NCI-H510A (cell line): ENCODE results near the gene KTN1.

ENCODE experiments used
- DNase-seq: peaks from one replicate; lab custom pipeline; 2025; lab: John Stamatoyannopoulos, UW

KTN1 gene

DNA sequence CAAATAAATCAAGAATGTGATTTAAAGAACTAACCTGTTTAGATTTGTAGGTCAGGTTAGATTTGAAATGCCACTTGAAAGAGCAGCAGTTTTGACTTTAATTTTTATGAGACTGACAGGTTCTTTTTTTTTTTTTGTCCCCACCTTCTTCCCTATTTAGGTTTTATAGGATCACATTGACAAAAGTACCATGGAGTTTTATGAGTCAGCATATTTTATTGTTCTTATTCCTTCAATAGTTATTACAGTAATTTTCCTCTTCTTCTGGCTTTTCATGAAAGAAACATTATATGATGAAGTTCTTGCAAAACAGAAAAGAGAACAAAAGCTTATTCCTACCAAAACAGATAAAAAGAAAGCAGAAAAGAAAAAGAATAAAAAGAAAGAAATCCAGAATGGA, 31.9 kb downstream of the KTN1 start:
- DNase-seq: no peak

DNA sequence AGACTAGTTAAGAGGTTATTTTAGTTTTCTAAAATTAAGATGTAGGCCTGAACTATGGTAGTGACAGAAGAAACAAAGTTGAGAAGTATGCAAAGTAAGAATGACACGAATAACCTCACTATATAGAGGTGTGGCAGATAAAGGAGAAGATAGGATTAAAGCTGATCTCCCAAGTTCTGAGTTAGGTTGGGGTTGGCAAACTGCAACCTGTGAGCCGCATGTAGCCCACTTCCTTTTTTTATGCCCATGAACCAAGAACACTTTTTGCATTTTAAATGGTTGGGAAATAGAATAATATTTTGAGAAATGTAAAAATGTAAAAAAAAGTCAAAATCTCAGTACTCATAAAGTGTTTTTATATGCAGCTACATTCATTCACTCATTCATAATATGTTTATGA, 34.3 kb downstream of the KTN1 start:
- DNase-seq: no peak

DNA sequence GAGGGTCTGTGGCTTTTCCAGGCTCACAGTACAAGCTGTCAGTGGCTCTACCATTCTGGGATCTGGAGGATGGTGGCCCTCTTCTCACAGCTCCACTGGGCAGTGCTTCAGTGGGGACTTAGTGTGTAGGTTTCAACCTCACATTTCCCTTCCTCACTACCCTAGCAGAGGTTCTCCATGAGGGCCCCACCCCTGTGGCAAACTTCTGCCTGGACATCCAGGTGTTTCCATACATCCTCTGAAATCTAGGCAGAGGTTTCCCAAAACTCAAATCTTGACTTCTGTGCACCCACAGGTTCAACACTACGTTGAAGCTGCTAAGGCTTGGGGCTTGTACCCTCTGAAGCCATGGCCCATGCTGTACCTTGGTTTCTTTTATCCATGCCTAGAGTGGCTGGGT, 40.3 kb downstream of the KTN1 start:
- no peak for DNase-seq

DNA sequence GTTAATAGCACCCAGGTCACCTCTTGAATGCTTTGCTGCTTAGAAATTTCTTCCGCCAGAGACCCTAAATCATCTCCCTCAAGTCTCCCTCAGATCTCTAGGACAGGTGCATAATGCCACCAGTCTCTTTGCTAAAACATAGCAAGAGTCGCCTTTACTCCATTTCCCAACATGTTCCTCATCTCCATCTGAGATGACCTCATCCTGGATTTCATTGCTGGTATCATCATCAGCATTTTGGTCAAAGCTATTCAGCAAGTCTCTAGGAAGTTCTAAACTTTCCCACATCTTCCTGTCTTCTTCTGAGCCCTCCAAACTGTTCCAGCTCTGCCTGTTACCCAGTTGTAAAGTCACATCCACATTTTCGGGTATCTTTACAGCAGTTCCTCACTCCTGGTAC, 41.0 kb downstream of the KTN1 start:
- DNase-seq: no peak

DNA sequence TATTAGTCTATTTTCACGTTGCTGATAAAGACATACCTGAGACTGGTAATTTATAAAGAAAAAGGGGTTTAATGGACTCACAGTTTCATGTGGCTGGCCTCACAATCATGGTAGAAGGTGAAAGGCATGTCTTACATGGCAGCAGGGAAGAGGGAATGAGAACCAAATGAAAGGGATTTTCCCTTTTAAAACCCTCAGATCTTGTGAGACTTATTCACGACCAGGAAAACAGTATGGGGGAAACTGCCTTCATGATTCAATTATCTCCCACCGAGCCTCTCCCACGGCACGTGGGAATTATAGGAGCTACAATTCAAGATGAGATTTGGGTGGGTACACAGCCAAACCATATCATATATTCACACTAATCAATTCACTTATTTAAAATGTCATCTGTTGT, 41.4 kb downstream of the KTN1 start:
- DNase-seq: no peak

DNA sequence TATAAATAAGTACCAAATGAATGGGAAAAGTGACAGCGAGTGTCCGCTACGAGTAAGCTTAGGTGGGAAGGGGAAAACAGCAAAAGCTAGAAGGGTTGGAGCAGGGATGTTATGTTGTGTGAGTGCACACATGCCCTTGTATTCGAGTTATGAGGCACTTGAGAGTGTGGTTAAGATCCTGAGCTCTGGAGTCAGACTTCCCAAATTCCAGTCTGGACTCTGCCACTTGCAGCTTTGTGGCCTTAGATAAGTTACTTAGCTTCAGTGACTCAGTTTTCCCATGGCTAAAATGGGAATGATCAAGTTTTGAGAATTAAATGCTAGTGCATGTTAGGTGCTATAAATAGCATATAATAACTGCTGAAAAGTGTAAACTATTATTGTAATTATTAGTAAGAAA, 44.9 kb downstream of the KTN1 start:
- no peak for DNase-seq

DNA sequence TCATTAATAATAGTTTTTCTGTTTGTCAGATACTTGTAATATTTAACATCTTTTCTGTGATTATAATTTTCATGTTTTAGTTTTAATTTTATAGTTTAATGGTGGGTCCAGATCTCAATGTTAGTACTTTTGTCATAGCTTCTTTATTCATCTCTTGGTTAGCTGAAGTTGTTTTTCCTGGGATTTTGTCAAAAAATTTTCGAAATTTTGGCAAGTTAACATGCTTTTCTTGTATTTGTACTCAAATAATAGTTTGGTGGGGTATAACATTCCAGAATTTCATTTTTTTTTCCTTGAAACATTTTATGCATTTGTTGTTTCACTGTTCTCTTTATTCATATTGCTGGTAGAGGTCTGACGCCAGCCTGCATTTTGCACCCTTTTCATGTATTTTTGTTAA, 45.5 kb downstream of the KTN1 start:
- no peak for DNase-seq

DNA sequence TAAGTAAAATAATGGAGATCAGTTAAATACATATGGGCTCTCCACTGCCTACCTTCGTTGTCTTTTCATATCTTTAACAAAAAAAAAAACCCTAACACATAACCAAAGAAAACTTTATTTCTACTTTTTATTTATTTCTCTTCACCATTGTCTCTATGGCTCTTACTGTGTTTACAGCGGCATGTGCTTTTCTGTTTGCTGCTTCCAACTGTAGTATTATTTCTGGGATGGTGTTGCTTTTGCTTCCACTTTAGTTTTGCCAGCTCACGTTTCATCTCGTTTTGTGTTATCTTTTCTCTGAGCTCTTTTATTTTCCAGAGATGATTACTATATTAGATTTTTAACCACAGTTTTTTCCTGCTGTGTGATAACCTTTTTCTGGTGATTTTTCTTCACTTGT, 46.1 kb downstream of the KTN1 start:
- DNase-seq: no peak

DNA sequence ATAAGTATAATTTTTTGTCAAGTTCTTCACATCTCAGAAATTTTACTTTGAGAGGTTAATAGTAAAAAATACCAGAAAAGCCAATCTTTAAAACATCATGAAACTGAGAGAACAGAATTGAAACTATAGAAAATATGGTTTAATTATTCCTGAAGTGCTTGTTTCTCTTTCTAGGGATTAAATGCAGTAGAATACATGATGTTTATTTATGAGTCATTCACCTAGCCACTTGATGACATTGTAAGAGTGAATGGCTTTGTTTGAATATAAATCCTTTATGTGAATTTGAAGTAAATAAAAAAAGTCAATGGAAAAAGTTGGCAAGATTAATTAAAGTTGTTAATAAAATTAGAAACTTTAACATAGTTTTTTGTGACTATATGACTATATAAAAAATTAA, 48.4 kb downstream of the KTN1 start:
- DNase-seq: no peak

DNA sequence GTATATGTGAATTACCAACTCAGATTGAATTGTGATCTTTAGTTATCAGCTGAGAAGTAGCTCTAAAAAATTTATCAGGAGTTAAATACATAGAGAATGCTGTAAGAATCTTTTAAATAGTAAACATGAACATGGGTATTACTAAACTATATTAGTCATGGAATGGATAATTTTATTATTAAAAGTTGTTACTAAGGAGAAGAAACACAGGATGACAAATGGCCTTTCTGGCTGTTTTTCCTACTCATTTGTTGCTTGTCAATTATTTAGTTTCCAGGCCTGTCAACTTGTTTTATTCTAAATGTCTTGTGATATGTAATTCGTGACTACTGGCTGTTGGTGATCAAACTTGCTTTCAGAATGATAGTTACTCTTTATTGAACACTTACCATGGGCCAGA, 58.7 kb downstream of the KTN1 start:
- DNase-seq: no peak

DNA sequence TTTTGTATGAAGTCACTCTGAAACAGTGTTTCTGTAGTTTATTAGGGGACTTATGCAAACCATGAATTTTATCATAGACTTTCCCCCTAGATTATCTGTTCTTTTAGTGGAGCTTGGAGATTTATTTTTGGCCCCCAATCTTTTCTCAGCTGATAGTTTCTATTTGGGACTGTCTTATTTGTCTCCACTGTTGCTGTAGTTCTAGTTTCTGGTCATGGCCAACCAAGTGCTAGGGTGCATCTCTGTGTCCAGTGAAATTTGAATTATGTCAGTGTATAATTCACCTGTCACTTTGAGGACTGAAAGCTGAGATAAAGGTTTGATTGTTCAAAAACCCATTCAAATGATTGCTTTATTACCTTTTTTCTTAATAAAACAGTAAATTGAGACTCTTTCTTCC, 61.3 kb downstream of the KTN1 start:
- DNase-seq: no peak

DNA sequence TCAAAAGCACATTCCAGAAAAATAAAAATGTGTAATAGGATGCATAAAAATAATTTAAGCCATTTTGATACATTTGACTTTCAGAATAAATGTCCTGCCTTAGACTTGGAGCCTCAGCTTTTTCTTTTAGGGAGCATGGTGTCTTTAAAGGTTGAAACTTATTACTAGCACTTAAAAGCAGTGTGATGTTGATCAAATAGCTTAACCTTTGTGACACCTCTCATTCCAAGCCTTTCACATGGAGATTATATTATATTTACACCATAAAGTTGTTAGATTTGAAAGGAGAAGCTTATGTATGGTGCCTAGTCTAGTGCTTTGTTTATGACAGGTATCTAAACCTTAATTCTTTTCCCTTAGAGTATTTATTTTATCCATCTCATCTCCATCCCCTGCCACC, 61.9 kb downstream of the KTN1 start:
- DNase-seq: no peak

DNA sequence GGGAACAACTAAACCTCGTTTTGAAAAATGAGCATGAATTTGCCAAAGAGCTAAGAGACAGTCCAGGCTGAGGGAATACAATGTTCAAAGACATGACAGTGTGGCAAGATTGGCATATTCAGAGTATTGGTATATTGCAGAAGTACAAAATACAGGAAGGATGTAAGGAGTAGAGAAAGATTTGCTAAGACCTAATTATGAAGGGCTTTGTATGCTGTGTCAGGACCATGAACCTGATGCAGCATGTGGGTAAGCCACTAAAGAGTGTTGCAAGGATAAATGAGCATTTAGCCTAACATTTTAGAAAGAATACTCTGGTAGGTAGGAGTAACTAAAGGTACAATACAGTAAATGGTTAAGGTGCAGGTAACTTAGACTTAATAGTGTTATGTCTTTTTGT, 65.1 kb downstream of the KTN1 start:
- DNase-seq: no peak

DNA sequence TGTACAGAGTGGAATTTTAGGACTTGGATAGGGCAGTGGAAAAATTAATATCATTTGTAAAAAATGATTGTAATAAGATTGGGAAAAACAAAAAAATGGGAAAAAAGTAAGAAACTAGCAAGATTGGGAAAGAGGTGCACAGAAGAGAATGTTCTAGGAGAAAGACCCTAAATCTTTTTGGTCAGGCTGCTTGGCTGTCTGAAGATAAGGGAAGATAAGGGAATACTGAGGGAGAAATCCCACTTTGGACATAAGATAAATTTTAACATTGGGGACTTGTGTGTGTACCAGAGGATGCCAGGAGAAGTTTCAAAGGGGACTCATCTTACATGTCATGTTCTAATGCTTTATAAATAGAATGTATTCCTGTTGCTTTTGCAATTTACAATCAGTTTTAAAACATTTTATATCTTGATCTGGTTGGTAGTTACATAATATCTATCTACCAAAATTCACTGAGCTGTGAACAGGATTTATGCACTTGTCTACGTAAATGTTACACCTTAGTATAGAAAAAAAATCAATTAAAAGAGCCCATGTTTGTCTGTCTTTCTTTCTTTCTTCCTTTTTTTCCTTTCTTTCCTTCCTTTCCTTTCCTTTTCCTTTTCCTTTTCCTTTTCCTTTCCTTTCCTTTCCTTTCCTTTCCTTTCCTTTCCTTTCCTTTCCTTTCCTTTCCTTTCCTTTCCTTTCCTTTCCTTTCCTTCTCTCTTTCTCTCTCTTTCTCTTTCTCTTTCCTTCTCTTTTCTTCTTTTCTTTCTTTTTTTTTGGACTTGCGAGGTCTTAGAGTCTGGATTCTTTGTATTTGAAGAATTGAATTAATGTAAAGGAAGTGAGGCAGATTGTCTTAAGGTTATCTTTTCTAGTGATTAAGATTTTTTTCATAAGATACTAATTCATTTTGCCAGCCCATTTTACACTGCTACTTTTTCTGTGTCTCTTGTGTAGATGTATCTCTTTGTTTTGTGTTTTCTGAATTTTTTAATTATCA, 66.1 kb downstream of the KTN1 start:
- no peak for DNase-seq

DNA sequence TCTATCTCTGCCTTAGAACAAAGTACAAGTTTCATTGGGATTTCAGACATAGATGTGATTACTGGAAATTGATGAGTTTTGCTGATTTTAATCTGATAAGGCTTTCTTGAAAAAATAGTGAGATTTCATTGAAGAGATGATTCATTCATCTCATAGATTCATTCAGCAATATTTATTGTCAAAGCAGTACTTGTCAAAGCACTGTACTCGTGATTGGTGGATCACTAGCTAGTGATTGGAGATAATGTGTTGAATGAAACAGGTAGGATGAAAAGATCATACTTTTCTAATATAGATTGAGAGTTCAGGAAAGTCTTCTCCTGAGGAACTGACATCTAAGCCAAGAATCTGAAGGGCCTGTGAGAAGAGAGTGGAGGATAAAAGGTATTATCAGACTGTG, 71.0 kb downstream of the KTN1 start:
- DNase-seq: no peak

DNA sequence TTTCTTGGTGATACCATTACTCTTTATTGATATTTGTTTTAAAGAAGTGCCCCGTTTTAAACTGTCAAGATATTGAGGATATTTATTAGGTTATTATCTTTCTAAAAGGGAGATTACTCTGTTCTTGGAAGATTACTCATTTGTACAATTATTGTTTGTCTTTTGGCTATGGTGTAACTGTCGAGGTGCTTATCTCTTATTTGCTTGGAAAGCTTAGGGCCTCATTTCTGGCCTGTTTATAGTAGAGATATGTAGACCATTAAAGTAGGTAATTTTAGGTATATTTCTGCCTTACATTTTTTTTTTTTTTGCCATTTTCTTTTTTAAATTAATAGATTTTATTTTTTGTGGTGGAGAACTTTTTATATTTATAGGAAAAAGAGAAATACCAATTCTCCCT, 74.2 kb downstream of the KTN1 start:
- DNase-seq: no peak

DNA sequence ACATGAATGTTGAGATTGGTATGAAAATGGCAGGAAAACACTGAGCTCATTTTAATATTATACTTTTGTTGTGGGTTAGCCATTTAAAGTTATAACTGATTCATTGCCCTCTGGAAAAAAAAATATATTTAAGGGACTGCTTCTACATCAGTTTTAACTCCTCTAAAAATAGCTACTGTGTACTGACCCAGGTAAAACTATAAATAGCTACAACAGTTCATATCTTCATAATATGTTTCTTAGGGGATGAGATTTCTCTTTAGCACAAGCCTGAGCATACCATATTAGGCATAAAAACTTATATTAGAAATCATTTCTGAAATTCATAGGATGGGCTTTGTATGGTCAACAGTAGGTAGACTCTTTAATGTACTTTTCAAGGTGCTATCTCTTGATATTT, 81.0 kb downstream of the KTN1 start:
- DNase-seq: no peak

DNA sequence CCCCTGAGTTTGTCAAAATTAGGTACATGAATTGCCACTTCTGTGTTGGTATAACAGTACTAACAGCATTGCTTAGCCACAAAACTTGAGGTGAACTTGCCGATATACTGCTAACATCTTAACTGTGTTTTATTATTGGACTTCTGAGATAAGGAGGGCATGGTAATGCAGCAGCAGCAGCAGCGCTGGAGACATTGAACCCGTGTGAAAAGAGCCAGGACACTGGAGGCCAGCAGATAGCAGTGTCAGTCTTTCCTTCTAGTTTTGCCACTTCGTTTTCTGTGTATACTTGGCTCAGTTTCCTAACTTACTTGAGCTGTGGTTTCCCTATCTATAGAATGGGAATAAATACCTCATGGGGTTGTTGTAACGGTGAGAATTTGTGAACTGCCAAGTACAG, 82.7 kb downstream of the KTN1 start:
- no peak for DNase-seq

DNA sequence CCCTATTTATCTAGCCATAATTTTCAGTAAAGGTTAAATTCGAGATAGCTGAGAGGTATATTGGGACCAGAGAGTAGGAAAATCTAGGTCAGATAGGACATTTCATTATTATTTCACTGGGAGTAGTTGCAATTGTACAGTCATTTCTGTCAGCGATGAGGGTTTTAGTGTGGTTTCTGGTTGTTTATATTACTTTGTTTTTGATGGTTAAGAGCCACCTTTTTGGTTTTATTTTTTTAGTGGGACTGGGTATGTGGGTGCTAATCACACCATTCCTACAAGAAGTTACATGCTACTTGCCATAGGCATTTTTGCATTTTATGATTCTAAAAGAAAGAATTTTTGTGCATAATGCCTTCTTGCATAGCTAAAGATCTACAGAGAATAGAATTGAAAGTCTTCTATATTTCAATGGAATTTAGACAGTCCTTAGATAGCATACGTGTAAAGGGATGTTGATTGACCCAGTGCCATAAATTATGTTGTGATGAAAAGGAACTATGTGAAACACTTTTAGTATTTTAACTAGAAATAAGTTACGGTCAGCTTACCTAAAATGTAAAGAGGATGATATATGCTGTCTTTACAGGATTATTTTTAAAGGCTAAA, 85.2 kb downstream of the KTN1 start:
- no peak for DNase-seq

DNA sequence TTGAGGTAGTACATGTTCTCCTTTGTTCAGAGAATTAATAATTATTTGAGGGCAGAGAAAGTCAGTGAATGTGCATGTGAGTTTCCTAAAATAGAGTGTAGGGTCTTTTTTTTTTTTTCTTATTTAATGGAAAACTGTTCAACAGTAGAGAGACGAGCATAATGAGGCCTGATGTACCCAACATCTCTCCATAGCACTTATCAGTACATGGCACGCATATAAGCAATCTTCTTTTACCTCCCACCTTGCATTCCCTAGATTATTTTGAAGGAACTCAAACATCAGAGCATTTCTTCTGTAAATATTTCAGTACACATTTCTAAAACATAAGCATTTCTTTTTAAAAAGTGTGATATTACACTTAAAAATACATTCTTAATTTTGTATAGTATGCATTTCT, 87.8 kb downstream of the KTN1 start:
- DNase-seq: no peak

DNA sequence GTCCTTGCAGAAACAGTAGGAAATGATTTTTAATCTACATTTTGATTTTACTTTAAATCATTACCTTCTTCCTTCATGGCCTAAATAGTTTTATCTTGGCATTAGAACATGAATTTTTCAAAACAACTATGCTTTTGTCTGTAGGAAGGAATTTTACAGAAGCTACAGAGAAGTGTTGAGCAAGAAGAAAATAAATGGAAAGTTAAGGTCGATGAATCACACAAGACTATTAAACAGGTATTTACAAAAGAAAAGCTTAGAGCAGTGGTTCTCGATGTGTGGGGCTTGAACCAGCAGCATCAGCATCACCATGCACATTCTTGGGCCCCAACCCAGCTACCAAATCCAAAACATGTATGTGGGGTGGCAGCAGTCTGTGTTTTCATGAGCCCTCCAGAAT, 91.6 kb downstream of the KTN1 start:
- no peak for DNase-seq

DNA sequence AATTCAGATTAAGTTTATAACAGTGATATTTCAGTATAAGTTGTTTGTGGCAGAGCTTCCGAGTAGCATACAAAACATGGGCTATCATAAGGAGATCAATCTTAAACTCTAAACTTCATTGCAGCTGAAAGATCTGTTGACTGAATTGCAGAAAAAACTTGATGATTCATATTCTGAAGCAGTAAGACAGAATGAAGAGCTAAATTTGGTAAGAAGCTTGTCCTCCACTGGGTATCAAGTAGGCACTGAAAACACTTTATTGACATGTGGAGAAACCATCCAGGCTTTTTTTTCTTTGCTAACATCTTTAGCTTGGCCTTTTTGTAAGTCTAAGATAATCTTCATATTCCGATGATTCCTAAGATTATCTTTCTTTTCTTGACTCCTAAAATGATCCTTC, 93.0 kb downstream of the KTN1 start:
- no peak for DNase-seq

DNA sequence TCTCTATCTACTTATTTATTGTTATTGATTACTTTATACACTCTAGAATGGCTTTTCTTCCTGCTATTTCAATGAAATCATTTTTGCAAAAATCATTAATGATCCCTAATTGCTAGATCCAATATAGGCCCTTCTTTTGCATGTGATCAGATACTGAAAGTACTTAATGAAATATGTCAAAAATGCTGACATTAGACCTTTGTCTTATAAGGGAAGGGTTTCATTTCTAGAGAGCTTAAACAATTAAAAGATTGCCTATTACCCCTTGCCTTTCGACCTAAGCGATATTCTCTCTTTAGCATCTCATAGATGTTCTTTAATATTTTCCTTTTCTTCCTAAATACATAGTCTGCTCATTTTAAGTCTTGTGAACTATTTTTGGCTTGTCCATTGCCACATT, 101.1 kb downstream of the KTN1 start:
- DNase-seq: no peak
